Liver (tissue), 9 donors: ENCODE measurements around the gene VLDLR. TPM values are rescaled to one million over a fixed set of nuclear protein-coding genes. Genes with fewer than 3 reads are reported as not detected.

Experiments
- DNase-seq: peaks from one replicate; pipeline ENCODE4 v3.0.0-alpha.2; 2017; ENCODE audit warnings: low spot score
- H3K27ac ChIP-seq, 2 donors: one replicate each; pipeline ENCODE4 v1.7.0; 2013; ENCODE audit warnings: inconsistent platforms in 2 of 2, low read length in 2 of 2, control low read depth in 1 of 2, low read depth in 1 of 2, mild to moderate bottlenecking in 1 of 2
- H3K27me3 ChIP-seq, 4 donors: one replicate each; pipeline versions ENCODE4 v1.6.1 to v1.7.0; 2013; ENCODE audit warnings: low read length in 3 of 4, inconsistent platforms in 1 of 4, mild to moderate bottlenecking in 1 of 4, moderate library complexity in 1 of 4; ENCODE audit not compliant: control insufficient read depth in 4 of 4, insufficient read depth in 4 of 4
- H3K36me3 ChIP-seq, 4 donors: one replicate each; pipeline versions ENCODE4 v1.6.1 to v1.7.0; 2013; ENCODE audit warnings: low read length in 3 of 4, mild to moderate bottlenecking in 3 of 4, low read depth in 1 of 4, moderate library complexity in 1 of 4; ENCODE audit not compliant: control insufficient read depth in 4 of 4, insufficient read depth in 3 of 4
- H3K4me1 ChIP-seq, 4 donors: one replicate each; pipeline versions ENCODE4 v1.6.1 to v1.7.0; 2013; ENCODE audit warnings: low read length in 3 of 4, mild to moderate bottlenecking in 3 of 4, moderate library complexity in 1 of 4; ENCODE audit not compliant: control insufficient read depth in 4 of 4, insufficient read depth in 4 of 4
- H3K4me3 ChIP-seq, 3 donors: one replicate each; pipeline versions ENCODE4 v1.6.1 to v1.7.0; 2013; ENCODE audit warnings: low read length in 3 of 3, control low read depth in 1 of 3, low read depth in 1 of 3, mild to moderate bottlenecking in 1 of 3
- H3K9ac ChIP-seq, 2 donors: one replicate each; pipeline ENCODE4 v1.7.0; 2013; ENCODE audit warnings: low read length in 2 of 2, mild to moderate bottlenecking in 2 of 2, moderate library complexity in 2 of 2, control low read depth in 1 of 2, low read depth in 1 of 2
- H3K9me3 ChIP-seq, 4 donors: one replicate each; pipeline versions ENCODE4 v1.6.1 to v1.7.0; 2013; ENCODE audit warnings: low read length in 3 of 4; ENCODE audit not compliant: control insufficient read depth in 4 of 4
- EGR1 ChIP-seq, 2 donors: IDR thresholded peaks; 2 replicates each; pipeline ENCODE4 v1.6.1; 2016 to 2018; ENCODE audit warnings: antibody characterized with exemption in 2 of 2, low read depth in 2 of 2
- HNF4A ChIP-seq, 2 donors: conservative IDR thresholded peaks; 2 replicates each; pipeline ENCODE4 v1.6.1; 2016; ENCODE audit warnings: antibody characterized with exemption in 2 of 2, mild to moderate bottlenecking in 2 of 2
- JUND ChIP-seq, 2 donors: IDR thresholded peaks; 2 replicates each; pipeline ENCODE4 v1.6.1; 2016; ENCODE audit warnings: antibody characterized with exemption in 2 of 2
- RAD21 ChIP-seq, 2 donors: IDR thresholded peaks; 2 replicates each; pipeline ENCODE4 v1.6.1; 2016; ENCODE audit warnings: antibody characterized with exemption in 2 of 2, mild to moderate bottlenecking in 2 of 2
- SP1 ChIP-seq: IDR thresholded peaks from 2 replicates; pipeline ENCODE4 v1.6.1; 2018; ENCODE audit warnings: antibody characterized with exemption, mild to moderate bottlenecking
- YY1 ChIP-seq: IDR thresholded peaks from 2 replicates; pipeline ENCODE4 v1.6.1; 2016; ENCODE audit warnings: antibody characterized with exemption, mild to moderate bottlenecking
- WGBS: extraction: QIAGEN DNeasy Blood & Tissue Kit; methylation state at CpG from one replicate; pipeline ENCODE4 v1.1.7; 2013; 5-methylcytosine and 5-hydroxymethylcytosine counted together
- polyA plus RNA-seq, 2 donors: library from polyadenylated mRNA; stranded (reverse) in 1 of 2; unstranded in 1 of 2; fragments of 200-250 nt in 1 of 2; fragments of >200 nt in 1 of 2; fragmentation: Nextera tagmentation in 1 of 2; extraction: Ambion mirVana in 1 of 2; gene quantifications; one replicate each; pipeline versions ENCODE4 v1.2.1 to v1.2.3, GENCODE V29; 2013 to 2015
- total RNA-seq, 2 donors: library from RNA; depleted of rRNA; stranded (reverse); fragments of >200 nt; gene quantifications; one replicate each; pipeline ENCODE4 v1.2.3, GENCODE V29; 2014
- TF ChIP-seq, protein P1 (sequence below): fragments of 150-350 bp; IDR thresholded peaks from 2 replicates; pipeline ENCODE4 v1.5.1; 2017; ENCODE audit warnings: improper control_type of control experiment, low read depth, low read length; ENCODE audit not compliant: missing input control
- TF ChIP-seq, protein P2 (sequence below): IDR thresholded peaks from 2 replicates; pipeline ENCODE4 v1.6.1; 2016; ENCODE audit warnings: antibody characterized with exemption
- TF ChIP-seq, protein P3 (sequence below): IDR thresholded peaks from 2 replicates; pipeline ENCODE4 v1.6.1; 2016; ENCODE audit warnings: antibody characterized with exemption
- TF ChIP-seq, protein P4 (sequence below): IDR thresholded peaks from 2 replicates; pipeline ENCODE4 v1.6.1; 2016; ENCODE audit warnings: antibody characterized with exemption, mild to moderate bottlenecking
- donor health status: healthy.
- donor health status: healthy.
- donor health status: healthy.
- donor health status: healthy.
- donor health status: healthy.

Gene VLDLR
- total and polyA plus RNA-seq, 4 donors = 0.44 to 2.8 (median 1.4) TPM

DNA sequence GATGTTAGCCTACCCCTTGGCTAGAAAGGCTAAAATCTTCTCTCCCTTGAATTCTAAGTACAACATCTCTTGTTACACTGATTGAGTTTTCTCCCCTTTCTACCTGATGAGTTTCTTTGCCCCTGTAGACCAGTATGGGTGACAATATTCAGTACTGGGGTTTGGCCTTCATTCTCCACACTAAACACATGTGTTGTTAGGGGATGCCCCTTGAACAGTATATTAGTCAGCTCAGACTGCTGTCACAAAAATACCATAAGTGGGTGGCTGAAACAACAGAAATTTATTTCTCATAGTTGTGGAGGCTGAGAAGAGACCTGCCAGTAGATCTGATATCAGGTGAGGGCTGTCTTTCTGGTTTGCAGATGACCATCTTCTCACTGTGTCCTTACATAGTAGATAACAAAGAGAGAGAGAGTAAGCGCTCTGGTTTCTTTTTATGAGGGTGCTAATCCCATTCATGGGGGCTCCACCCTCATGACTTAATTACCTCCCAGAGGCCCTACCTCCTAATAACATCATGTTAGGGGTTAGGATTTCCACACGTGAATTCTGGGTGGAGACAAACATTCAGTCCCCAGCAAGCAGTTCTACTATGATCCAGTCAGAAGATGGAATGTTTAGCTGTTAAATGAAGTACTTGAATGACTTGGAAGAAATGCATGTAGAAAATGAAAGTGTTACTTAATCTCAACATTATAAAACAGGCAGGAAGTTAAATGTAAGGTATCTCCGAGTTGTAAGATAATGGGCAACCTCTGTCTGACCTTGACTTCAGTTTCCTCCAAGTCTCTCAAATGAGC lies 17.5 kb downstream of the VLDLR start:
- 83% methylated on average over 3 of the region's 3 CpGs for WGBS
- Histone ChIP-seq H3K36me3 (no peaks in the 10 kb centered on the region), H3K4me3 (no peak overlapping the region), H3K4me1 (peaks cover 0 to 5% (median 0%) of the 10 kb centered on the region in 4 donors), H3K27ac (no peak overlapping the region), H3K9ac (no peak overlapping the region), H3K9me3 (no peaks in the 10 kb centered on the region), H3K27me3 (peaks cover 0 to 3% (median 0%) of the 10 kb centered on the region in 4 donors)
- no peak for DNase-seq
- TF ChIP-seq, protein P1, sequence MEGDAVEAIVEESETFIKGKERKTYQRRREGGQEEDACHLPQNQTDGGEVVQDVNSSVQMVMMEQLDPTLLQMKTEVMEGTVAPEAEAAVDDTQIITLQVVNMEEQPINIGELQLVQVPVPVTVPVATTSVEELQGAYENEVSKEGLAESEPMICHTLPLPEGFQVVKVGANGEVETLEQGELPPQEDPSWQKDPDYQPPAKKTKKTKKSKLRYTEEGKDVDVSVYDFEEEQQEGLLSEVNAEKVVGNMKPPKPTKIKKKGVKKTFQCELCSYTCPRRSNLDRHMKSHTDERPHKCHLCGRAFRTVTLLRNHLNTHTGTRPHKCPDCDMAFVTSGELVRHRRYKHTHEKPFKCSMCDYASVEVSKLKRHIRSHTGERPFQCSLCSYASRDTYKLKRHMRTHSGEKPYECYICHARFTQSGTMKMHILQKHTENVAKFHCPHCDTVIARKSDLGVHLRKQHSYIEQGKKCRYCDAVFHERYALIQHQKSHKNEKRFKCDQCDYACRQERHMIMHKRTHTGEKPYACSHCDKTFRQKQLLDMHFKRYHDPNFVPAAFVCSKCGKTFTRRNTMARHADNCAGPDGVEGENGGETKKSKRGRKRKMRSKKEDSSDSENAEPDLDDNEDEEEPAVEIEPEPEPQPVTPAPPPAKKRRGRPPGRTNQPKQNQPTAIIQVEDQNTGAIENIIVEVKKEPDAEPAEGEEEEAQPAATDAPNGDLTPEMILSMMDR = no peak

DNA sequence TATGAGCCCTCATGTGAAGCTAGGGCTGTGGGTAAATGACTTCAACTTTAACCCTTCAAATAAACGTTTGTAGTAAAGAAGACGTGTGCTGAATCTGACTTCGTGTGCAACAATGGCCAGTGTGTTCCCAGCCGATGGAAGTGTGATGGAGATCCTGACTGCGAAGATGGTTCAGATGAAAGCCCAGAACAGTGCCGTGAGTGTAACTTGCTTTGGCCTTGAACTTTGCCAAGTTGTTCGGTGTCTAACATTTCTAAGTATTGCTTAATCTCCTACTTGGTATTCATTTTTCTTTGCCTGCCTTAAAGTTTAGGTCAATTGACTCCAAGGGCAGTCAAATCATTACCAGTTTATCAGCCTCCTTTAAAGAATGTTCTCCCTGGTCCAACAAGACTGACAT lies 18.2 kb downstream of the VLDLR start:
- Histone ChIP-seq H3K27me3 (no peaks in the 10 kb centered on the region), H3K9ac (no peak overlapping the region), H3K4me1 (peaks cover 0 to 5% (median 0%) of the 10 kb centered on the region in 4 donors), H3K4me3 (no peak overlapping the region), H3K36me3 (no peaks in the 10 kb centered on the region), H3K27ac (no peak overlapping the region), H3K9me3 (no peaks in the 10 kb centered on the region)
- DNase-seq = no peak
- TF ChIP-seq HNF4A (conservative IDR thresholded peaks at IDR 0.05) = peak in 1 of 2 donors; percentile 7
- TF ChIP-seq, protein P2, sequence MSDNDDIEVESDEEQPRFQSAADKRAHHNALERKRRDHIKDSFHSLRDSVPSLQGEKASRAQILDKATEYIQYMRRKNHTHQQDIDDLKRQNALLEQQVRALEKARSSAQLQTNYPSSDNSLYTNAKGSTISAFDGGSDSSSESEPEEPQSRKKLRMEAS = no peak
- WGBS = 75% methylated on average over 7 of the region's 7 CpGs

DNA sequence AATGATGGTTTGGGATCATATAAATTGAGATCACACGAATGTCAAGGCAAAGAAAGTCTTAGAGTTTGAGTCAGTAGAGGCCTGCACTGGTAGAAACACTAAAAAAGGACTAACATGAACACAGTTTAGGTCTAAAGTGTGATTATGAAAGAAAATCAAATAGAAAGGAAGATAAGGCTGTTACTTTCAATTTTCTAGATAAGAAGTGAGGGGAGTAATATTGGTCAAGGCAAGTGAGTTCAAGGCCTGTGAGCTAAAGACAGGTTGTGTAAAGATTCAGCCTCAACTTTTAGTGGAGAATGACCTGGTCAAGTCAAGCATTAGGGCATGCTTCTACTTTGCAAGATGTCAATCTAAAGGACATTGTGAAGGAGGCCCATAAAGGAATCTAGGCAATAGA lies 19.0 kb downstream of the VLDLR start:
- no peak for DNase-seq
- H3K9ac ChIP-seq = no peak overlapping the region
- H3K4me3 ChIP-seq = no peak overlapping the region
- TF ChIP-seq HNF4A (conservative IDR thresholded peaks at IDR 0.05) = peak in 1 of 2 donors; percentile 27
- TF ChIP-seq, protein P3, sequence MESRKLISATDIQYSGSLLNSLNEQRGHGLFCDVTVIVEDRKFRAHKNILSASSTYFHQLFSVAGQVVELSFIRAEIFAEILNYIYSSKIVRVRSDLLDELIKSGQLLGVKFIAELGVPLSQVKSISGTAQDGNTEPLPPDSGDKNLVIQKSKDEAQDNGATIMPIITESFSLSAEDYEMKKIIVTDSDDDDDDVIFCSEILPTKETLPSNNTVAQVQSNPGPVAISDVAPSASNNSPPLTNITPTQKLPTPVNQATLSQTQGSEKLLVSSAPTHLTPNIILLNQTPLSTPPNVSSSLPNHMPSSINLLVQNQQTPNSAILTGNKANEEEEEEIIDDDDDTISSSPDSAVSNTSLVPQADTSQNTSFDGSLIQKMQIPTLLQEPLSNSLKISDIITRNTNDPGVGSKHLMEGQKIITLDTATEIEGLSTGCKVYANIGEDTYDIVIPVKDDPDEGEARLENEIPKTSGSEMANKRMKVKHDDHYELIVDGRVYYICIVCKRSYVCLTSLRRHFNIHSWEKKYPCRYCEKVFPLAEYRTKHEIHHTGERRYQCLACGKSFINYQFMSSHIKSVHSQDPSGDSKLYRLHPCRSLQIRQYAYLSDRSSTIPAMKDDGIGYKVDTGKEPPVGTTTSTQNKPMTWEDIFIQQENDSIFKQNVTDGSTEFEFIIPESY = no peak
- no peaks in the 10 kb centered on the region for H3K27me3 ChIP-seq
- no peaks in the 10 kb centered on the region for H3K9me3 ChIP-seq
- no peak overlapping the region for H3K27ac ChIP-seq
- 92% methylated on average over 1 of the region's 1 CpG for WGBS
- no peaks in the 10 kb centered on the region for H3K36me3 ChIP-seq
- H3K4me1 ChIP-seq = peaks cover 0 to 5% (median 0%) of the 10 kb centered on the region in 4 donors

DNA sequence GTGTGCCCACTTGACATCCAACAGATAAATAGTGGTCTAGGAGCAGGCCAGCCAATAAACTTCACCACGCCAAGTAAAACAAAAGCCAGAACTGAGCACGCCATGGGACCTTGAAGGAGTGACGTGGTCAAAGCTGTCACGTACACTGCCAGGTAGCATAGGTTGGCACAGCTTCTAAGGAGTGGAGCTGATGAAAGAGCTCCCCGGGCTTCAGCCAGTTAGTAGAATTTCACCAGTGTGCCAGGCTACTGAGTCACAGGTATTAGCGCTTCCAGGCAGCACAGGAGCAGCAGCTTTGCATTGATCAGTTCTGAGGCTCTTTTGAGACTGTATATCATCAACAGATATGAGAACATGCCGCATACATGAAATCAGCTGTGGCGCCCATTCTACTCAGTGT lies 19.4 kb downstream of the VLDLR start:
- Histone ChIP-seq H3K4me3 (no peak overlapping the region), H3K4me1 (peaks cover 0 to 5% (median 0%) of the 10 kb centered on the region in 4 donors), H3K9me3 (no peaks in the 10 kb centered on the region), H3K36me3 (no peaks in the 10 kb centered on the region), H3K27ac (no peak overlapping the region), H3K9ac (no peak overlapping the region), H3K27me3 (no peaks in the 10 kb centered on the region)
- DNase-seq = no peak
- WGBS = 94% methylated on average over 8 of the region's 8 CpGs
- TF ChIP-seq, protein P2 = no peak
- TF ChIP-seq, protein P4, sequence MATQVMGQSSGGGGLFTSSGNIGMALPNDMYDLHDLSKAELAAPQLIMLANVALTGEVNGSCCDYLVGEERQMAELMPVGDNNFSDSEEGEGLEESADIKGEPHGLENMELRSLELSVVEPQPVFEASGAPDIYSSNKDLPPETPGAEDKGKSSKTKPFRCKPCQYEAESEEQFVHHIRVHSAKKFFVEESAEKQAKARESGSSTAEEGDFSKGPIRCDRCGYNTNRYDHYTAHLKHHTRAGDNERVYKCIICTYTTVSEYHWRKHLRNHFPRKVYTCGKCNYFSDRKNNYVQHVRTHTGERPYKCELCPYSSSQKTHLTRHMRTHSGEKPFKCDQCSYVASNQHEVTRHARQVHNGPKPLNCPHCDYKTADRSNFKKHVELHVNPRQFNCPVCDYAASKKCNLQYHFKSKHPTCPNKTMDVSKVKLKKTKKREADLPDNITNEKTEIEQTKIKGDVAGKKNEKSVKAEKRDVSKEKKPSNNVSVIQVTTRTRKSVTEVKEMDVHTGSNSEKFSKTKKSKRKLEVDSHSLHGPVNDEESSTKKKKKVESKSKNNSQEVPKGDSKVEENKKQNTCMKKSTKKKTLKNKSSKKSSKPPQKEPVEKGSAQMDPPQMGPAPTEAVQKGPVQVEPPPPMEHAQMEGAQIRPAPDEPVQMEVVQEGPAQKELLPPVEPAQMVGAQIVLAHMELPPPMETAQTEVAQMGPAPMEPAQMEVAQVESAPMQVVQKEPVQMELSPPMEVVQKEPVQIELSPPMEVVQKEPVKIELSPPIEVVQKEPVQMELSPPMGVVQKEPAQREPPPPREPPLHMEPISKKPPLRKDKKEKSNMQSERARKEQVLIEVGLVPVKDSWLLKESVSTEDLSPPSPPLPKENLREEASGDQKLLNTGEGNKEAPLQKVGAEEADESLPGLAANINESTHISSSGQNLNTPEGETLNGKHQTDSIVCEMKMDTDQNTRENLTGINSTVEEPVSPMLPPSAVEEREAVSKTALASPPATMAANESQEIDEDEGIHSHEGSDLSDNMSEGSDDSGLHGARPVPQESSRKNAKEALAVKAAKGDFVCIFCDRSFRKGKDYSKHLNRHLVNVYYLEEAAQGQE = no peak
- TF ChIP-seq RAD21 (IDR thresholded peaks at IDR 0.05) = no peak
- TF ChIP-seq YY1 = no peak
- no peak for TF ChIP-seq SP1
- TF ChIP-seq EGR1 (IDR thresholded peaks at IDR 0.05; ENCODE audit: low read depth in 2 of 2) = no peak
- no peak for TF ChIP-seq JUND (IDR thresholded peaks at IDR 0.05)
- TF ChIP-seq, protein P3 = no peak
